Nephron progenitor cell (in vitro differentiated cells): ENCODE measurements around the gene LRRC19.

ENCODE experiments used
- DNase-seq: peaks from one replicate; pipeline ENCODE4 v3.0.0; 2021
- H3K27ac Mint-ChIP-seq: 2 replicates; pipeline ENCODE4 v1.8.0; 2021; ENCODE audit warnings: mild to moderate bottlenecking, moderate library complexity, mixed read lengths
- H3K27me3 Mint-ChIP-seq: 2 replicates; pipeline ENCODE4 v1.8.0; 2021; ENCODE audit warnings: mild to moderate bottlenecking, low read depth, mixed read lengths; ENCODE audit not compliant: poor library complexity
- H3K36me3 Mint-ChIP-seq: 2 replicates; pipeline ENCODE4 v1.8.0; 2021; ENCODE audit warnings: low read depth, mixed read lengths
- H3K4me1 Mint-ChIP-seq: 2 replicates; pipeline ENCODE4 v1.8.0; 2021; ENCODE audit warnings: mixed read lengths
- H3K4me3 Mint-ChIP-seq: 2 replicates; pipeline ENCODE4 v1.8.0; 2021; ENCODE audit warnings: mild to moderate bottlenecking, moderate library complexity, mixed read lengths
- H3K9me3 Mint-ChIP-seq: 2 replicates; pipeline ENCODE4 v1.8.0; 2021; ENCODE audit warnings: mild to moderate bottlenecking, moderate library complexity, mixed read lengths
- TF ChIP-seq, protein P1 (sequence below): fragments of 200-600 bp; sonication (generic); IDR thresholded peaks from 2 replicates; pipeline ENCODE4 v1.5.0; 2021; ENCODE audit warnings: antibody characterized with exemption

Gene LRRC19

DNA sequence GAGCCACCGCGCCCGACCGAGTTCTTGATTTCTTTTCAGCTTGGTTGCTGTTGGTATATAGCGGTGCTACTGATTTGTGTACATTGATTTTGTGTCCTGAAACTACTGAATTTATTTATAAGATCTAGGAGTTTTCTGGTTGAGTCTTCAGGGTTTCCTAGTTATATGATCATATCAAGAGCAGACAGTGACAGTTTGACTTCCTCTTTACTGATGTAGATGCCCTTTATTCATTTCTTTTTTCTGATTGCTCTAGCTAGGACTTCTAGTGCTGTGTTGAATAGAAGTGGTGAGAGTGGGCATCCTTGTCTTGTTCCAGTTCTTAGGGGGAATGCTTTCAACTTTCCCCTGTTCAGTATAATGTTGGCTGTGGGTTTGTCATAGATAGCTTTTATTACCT is 17.4 kb upstream of the LRRC19 start:
- peaks cover 27% of the 10 kb centered on the region for H3K9me3 Mint-ChIP-seq
- no peak for DNase-seq
- TF ChIP-seq, protein P1, sequence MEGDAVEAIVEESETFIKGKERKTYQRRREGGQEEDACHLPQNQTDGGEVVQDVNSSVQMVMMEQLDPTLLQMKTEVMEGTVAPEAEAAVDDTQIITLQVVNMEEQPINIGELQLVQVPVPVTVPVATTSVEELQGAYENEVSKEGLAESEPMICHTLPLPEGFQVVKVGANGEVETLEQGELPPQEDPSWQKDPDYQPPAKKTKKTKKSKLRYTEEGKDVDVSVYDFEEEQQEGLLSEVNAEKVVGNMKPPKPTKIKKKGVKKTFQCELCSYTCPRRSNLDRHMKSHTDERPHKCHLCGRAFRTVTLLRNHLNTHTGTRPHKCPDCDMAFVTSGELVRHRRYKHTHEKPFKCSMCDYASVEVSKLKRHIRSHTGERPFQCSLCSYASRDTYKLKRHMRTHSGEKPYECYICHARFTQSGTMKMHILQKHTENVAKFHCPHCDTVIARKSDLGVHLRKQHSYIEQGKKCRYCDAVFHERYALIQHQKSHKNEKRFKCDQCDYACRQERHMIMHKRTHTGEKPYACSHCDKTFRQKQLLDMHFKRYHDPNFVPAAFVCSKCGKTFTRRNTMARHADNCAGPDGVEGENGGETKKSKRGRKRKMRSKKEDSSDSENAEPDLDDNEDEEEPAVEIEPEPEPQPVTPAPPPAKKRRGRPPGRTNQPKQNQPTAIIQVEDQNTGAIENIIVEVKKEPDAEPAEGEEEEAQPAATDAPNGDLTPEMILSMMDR, result no peak
- no peaks in the 10 kb centered on the region for H3K27me3 Mint-ChIP-seq
- H3K4me1 Mint-ChIP-seq, result no peaks in the 10 kb centered on the region
- H3K4me3 Mint-ChIP-seq, result no peak overlapping the region
- peaks cover 76% of the 10 kb centered on the region for H3K36me3 Mint-ChIP-seq
- H3K27ac Mint-ChIP-seq, result no peak overlapping the region

- DNase-seq, result no peak
- Mint-ChIP-seq H3K27me3 (no peaks in the 10 kb centered on the region), H3K4me3 (no peak overlapping the region), H3K4me1 (no peaks in the 10 kb centered on the region), H3K36me3 (peaks cover 62% of the 10 kb centered on the region), H3K9me3 (peaks cover 15% of the 10 kb centered on the region), H3K27ac (no peak overlapping the region)
- TF ChIP-seq, protein P1, result no peak
These were observed 14.1 kb upstream of the LRRC19 start for GRCh38 chr9:27019589-27019988.

DNA sequence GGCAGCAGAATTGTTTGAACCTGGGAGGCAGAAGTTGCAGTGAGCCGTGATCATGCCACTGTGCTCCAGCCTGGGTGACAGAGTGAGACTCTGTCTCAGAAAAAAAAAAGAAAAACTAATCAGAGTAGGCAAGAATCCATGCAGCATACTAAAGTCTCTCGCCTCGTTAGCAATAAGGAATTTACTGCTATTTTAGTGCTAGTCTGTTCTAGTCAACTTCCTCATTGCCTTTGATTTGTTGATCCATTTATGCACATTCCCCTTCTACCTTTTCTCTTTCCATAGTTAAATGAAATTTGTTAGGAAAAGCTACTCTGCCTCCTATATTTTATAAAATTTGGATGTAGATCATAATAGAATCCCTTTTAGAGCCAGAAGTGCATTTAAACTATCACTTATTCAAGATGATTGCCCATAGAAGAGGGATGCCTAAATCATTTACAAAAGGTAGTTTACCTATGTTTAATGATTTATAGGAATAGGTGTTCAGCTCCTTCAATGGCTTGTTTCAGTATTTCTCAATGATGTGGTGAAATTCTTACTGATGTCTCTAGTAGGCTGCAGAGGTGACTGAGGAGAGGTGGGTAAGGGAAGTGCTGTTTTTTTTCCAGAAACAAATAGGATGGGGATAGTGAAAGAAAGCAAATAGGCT is 1.9 kb downstream of the LRRC19 start:
- peaks cover 7% of the 10 kb centered on the region for H3K27me3 Mint-ChIP-seq
- no peaks in the 10 kb centered on the region for H3K4me1 Mint-ChIP-seq
- peak overlapping the region; percentile 49 for H3K27ac Mint-ChIP-seq
- peaks cover 3% of the 10 kb centered on the region for H3K9me3 Mint-ChIP-seq
- peaks cover 41% of the 10 kb centered on the region for H3K36me3 Mint-ChIP-seq
- TF ChIP-seq, protein P1, result no peak
- no peak overlapping the region for H3K4me3 Mint-ChIP-seq
- DNase-seq, result no peak

GRCh38 chr9:26995810-26996209 is 9.7 kb downstream of the LRRC19 start:
- TF ChIP-seq, protein P1, result no peak
- H3K4me1 Mint-ChIP-seq, result no peaks in the 10 kb centered on the region
- no peak for DNase-seq
- H3K27me3 Mint-ChIP-seq, result no peaks in the 10 kb centered on the region
- H3K4me3 Mint-ChIP-seq, result no peak overlapping the region
- peaks cover 13% of the 10 kb centered on the region for H3K36me3 Mint-ChIP-seq
- no peak overlapping the region for H3K27ac Mint-ChIP-seq
- H3K9me3 Mint-ChIP-seq, result no peaks in the 10 kb centered on the region

GRCh38 chr9:26983340-26983739 is 22.1 kb downstream of the LRRC19 start:
- H3K27ac Mint-ChIP-seq, result no peak overlapping the region
- no peak overlapping the region for H3K4me3 Mint-ChIP-seq
- TF ChIP-seq, protein P1, result no peak
- H3K36me3 Mint-ChIP-seq, result peaks cover 26% of the 10 kb centered on the region
- no peaks in the 10 kb centered on the region for H3K4me1 Mint-ChIP-seq
- no peaks in the 10 kb centered on the region for H3K27me3 Mint-ChIP-seq
- no peaks in the 10 kb centered on the region for H3K9me3 Mint-ChIP-seq
- no peak for DNase-seq
